Suppressor macrophage treated with lipopolysaccharide for 1 hour (primary cell): ENCODE data around the gene SESN2.
"Not testable (repeated sequence)": the region's sequence is repeated elsewhere in the genome, so short reads cannot be mapped to it uniquely, and the experiment has no call there.

ENCODE experiments used
- DNase-seq, 3 donors: peaks; one replicate each; pipeline ENCODE4 v3.0.0-alpha.2; 2020 to 2022

SESN2 gene

GRCh38 chr1:28290851-28291250 is 31.5 kb downstream of the SESN2 start:
- DNase-seq = no peak

DNA sequence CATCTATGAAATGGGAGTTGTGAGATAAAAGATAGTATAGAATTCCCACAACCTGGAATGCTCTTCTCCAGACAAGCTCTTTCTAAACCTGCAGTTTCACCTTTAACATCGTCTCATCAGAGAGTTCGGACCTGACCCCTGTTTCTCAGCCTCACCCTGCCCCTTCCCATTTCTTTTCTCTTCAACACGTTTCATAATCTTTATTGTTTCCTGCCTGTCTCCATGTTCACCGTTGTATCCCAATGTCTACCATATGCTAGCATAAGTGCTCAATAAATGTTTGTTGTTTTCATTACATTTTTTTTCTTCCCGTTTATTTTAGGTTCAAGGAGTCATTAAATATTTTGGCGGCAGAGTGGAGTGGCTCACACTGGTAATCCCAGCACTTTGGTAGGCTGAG is 32.4 kb downstream of the SESN2 start:
- no peak for DNase-seq

DNA sequence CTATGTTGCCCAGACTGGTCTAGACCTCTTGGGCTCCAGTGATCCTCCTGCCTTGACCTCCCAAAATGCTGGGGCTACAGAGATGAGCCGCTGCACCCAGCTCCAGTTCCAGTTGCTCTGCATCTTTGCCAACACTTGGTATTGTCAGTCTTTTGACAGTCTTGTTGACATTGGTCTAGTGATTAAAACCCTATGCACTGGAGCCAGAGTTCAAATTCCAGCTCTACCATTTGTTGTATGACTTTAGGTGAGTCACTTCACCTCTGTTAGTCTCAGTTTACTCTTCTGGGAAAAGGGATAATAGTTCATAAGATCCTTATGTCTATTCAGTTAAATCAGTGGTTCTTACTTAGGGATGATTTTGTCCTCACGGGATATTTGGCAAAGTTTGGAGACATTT is 36.6 kb downstream of the SESN2 start:
- DNase-seq = no peak

- no peak for DNase-seq
Observed at GRCh38 chr1:28296401-28297261, 37.3 kb downstream of the SESN2 start.

DNA sequence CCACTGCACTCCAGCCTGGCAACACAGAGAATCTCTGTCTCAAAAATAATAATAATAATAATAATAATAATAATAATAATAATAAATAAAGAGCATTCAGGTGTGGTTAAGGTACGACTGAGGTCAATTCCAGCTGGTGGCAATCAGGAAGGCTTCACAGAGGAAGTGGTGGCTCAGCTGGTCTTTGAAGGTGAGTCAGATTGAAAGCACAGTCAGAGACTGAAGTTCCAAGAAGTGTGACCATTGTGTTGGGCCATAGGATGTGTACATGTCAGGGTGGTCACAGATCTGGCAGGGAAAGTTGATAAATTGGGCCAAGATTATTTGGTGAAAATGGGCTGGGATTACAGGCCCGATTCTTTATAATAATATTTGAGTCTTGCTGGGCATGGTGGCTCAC is 38.5 kb downstream of the SESN2 start:
- DNase-seq = peak in 1 of 3 donors; percentile 19

- no peak for DNase-seq
Observed at GRCh38 chr1:28298438-28298837, 39.1 kb downstream of the SESN2 start.

DNA sequence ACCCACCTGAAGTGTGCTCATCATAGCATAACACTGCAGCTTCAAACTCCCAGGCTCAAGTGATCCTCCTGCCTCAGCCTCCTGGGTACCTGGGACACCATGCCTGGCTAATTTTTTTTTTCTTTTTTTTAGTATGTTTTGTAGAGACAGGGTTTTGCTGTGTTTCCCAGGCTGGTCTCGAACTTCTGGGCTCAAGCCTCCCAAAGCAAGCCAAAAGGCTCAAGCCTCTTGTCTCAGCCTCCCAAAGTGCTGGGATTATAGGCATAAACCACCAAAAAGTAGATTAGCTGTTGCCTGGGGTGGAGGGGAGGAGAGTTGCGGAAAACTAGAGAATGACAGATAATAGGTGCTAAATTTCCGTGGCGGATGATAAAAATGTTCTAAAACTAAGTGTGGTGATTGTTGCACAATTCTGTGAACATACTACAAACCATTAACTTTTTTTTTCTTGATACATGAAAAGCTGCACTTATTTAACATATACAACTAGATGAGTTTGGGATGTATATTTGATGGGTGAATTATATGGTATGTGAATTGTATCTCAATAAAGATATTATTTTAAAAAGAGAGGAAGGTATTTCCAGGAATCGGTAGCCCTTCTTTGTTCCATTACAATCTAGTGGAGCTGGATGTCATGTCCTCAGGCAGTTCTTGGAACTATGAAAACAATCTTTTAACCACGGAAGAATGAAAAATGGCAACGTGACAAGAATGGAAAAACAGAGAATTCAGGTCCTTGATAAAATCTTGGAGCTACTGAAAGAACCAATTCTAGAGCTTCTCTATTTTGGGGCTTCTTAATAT is 42.3 kb downstream of the SESN2 start:
- no peak for DNase-seq

DNA sequence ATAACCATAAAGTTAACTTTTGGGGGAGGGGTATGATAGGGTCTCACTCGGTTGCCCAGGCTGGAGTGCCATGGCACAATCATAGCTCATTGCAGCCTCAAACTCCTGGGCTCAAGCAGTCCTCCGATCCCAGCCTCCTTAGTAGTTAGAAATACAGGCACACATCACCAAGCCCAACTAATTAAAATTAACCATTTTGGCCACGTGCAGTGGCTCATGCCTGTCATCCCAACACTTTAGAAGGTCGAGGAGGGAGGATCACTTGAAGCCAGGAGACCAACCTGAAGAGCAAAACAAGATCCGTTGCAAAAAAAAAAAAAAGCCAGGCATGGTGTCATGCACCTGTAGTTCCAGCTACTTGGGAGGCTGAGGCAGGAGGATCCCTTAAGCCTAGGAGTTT is 42.9 kb downstream of the SESN2 start:
- DNase-seq = no peak

- no peak for DNase-seq
Observed at GRCh38 chr1:28306301-28306949, 47.1 kb downstream of the SESN2 start.

- no peak for DNase-seq
Observed at GRCh38 chr1:28308750-28309149, 49.4 kb downstream of the SESN2 start.

DNA sequence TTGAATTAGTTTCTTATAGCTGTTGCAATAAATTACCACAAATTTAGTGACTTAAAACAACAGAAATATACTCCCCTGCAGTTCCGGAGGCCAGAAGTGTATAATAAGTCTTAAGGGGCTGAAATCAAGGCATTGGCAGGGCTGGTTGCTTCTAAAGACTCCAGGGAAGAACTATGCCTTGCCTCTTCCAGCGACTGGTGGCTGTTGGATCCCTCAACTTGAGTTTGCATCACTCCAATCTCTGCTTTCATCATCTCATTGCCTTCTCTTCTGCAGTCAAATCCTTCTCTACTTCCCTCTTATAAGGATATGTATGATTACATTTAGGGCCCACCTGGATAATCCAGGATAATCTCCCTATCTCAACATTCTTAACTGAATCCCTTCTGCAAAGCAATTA is 50.4 kb downstream of the SESN2 start:
- DNase-seq = no peak

- peak; percentile 75 to 83 (median 78) for DNase-seq
Observed at GRCh38 chr1:28313702-28314546, 54.6 kb downstream of the SESN2 start.

DNA sequence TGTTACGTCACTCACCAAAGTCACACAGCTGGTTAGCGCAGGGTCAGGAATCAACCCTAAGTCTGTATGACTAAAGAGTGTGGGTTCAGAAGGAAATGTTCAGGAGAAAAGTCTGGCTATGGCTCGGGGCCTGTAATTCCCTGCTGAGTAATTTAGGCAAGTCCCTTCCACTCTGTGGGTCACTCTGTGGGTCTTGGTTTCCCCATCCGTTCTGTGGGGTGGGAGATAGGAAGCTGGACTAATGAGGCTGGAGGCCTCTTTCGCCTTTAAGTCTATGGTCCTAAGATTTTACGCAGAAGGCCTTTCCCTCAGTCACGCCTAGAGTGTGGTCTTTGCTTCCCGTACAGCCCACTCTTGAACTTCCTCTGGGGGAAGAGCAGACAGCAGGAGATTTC is 55.2 kb downstream of the SESN2 start:
- peak; percentile 86 to 94 (median 89) for DNase-seq

- DNase-seq = no peak
Observed at GRCh38 chr1:28317014-28317413, 57.7 kb downstream of the SESN2 start.

DNA sequence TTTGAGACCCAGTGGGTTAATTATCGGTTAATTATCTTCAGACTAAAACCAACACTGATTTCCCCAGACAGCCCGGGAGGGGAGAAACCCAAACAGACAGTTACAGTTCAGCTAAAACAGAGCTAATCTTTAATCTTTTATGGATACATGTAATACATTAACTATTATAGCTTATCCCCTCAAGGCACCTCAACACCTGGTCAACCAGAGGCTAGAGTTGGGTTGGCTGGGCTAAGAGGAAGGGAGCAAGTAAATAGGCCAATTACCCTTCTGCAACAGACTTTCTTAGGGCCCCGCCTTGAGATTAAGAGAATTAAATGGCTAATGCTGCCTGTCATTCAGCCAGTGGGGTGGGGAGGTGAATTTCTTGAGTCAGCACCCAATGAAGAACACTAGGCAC is 62.9 kb downstream of the SESN2 start:
- no peak for DNase-seq

DNA sequence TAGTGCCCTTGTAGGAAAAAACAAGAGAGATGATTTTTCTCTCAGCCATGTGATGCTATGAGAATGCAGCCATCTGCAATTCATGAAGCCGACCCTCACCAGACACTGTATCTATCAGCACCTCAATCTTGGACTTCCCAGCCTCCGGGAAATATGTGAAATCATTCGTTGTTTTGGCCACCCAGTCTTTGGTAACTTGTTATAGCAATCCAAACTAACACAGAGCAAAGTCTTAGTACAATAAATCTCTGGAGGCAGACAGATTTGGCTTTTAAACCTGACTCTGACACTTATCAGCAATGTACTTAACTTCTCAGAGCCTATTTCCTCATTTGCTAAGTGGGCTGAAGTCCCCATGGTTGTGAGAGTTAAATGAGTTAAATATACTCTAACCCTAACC is 64.4 kb downstream of the SESN2 start:
- DNase-seq = no peak

- DNase-seq = peak; percentile 30 to 46 (median 44)
Observed at GRCh38 chr1:28326515-28326914, 67.2 kb downstream of the SESN2 start.

GRCh38 chr1:28326984-28327383 is 67.7 kb downstream of the SESN2 start:
- peak; percentile 52 to 83 (median 70) for DNase-seq

DNA sequence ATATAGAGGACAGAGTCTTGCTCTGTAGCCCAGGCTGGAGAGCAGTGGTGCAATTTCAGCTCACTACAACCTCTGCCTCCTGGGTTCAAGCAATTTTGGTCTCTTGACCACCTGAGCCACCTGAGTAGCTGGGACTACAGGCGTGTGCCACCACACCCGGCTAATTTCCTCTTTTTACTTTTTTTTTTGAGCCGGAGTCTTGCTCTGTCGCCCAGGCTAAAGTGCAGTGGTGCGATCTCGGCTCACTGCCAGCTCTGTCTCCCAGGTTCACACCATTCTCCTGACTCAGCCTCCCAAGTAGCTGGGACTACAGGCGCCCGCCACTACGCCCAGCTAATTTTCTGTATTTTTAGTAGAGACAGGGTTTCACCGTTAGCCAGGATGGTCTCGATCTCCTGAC is 68.1 kb downstream of the SESN2 start:
- DNase-seq = not testable (repeated sequence)

- DNase-seq = no peak
Observed at GRCh38 chr1:28328228-28328648, 68.9 kb downstream of the SESN2 start.

DNA sequence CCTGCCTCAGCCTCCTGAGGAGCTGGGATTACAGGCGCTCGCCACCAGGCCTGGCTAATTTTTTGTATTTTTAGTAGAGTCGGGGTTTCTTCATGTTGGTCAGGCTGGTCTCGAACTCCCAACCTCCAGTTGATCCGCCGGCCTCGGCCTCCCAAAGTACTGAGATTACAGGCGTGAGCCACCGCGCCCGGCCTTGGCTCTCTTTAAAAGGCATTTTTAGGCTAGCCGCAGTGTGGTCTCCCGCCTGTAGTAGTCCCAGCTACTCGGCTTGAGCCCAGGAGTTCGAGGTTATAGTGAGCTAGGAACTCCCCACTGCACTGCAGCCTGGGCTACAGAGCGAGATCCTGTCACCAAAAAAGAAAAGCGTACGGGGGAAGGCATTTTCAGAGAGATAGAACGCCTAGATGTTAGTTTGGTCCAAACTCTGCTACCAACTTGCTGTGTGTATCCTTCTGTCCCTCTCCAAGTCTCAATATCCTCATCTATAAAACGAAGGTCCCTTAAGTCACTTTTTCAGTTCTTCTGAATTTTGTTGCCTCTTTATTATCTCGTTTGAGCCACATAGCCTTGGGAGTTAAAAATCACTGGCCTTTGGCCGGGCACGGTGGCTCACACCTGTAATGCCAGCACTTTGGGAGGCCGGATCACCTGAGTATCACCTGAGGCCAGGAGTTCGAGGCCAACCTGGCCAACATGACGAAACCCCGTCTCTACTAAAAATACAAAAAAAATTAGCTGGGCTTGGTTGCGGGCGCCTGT is 70.3 kb downstream of the SESN2 start:
- peak; percentile 45 to 58 (median 48) for DNase-seq
